NCI-H2227 (cell line): ENCODE data around the gene PLCXD1.
"Not testable (repeated sequence)": the region's sequence is repeated elsewhere in the genome, so short reads cannot be mapped to it uniquely, and the experiment has no call there.

ENCODE experiments used
- DNase-seq: peaks from one replicate; lab custom pipeline; 2025; ENCODE audit not compliant: unreplicated experiment; lab: John Stamatoyannopoulos, UW

Gene PLCXD1

GRCh38 chrX:262381-262909 is 18.7 kb upstream of the PLCXD1 start:
- DNase-seq, result no peak

- DNase-seq, result not testable (repeated sequence)
These were observed 17.2 kb upstream of the PLCXD1 start for GRCh38 chrX:264006-264405.

GRCh38 chrX:264634-265455 is 16.3 kb upstream of the PLCXD1 start:
- no peak for DNase-seq

GRCh38 chrX:265502-265901 is 15.7 kb upstream of the PLCXD1 start:
- no peak for DNase-seq

GRCh38 chrX:267771-268261 is 13.4 kb upstream of the PLCXD1 start:
- no peak for DNase-seq

GRCh38 chrX:270848-271367 is 10.3 kb upstream of the PLCXD1 start:
- DNase-seq, result no peak

GRCh38 chrX:274904-275475 is 6.2 kb upstream of the PLCXD1 start:
- no peak for DNase-seq

GRCh38 chrX:275476-275966 is 5.7 kb upstream of the PLCXD1 start:
- no peak for DNase-seq

GRCh38 chrX:275967-276580 is 5.1 kb upstream of the PLCXD1 start:
- DNase-seq, result no peak

- DNase-seq, result no peak
These were observed 4.5 kb upstream of the PLCXD1 start for GRCh38 chrX:276581-277201.

GRCh38 chrX:279757-280604 is 1.2 kb upstream of the PLCXD1 start:
- not testable (repeated sequence) for DNase-seq

GRCh38 chrX:280722-281121 is 459 bp upstream of the PLCXD1 start:
- not testable (repeated sequence) for DNase-seq

- DNase-seq, result not testable (repeated sequence)
These were observed 960 bp downstream of the PLCXD1 start for GRCh38 chrX:282000-282681.

- no peak for DNase-seq
These were observed 2.1 kb downstream of the PLCXD1 start for GRCh38 chrX:283115-283845.

GRCh38 chrX:285076-285677 is 4.0 kb downstream of the PLCXD1 start:
- DNase-seq, result no peak

- no peak for DNase-seq
These were observed 6.5 kb downstream of the PLCXD1 start for GRCh38 chrX:287670-288069.

- DNase-seq, result no peak
These were observed 7.4 kb downstream of the PLCXD1 start for GRCh38 chrX:288561-288991.

GRCh38 chrX:290476-291166 is 9.4 kb downstream of the PLCXD1 start:
- no peak for DNase-seq
